Esophagus muscularis mucosa (tissue), 4 donors: ENCODE results near the gene METTL15. TPM values are rescaled to one million over a fixed set of nuclear protein-coding genes. Genes with fewer than 3 reads are reported as not detected.

Source experiments
- DNase-seq: peaks from one replicate; pipeline ENCODE4 v3.0.0-alpha.2; 2017; ENCODE audit errors: extremely low spot score
- H3K27ac ChIP-seq, 4 donors: fragments of 200-600 bp; sonication (generic); replicated peaks in 1 of 4; 1 replicate in 3 of 4; 2 replicates in 1 of 4; pipeline ENCODE4 v1.5.1; 2016 to 2019; ENCODE audit warnings: mild to moderate bottlenecking in 1 of 4
- H3K27me3 ChIP-seq, 4 donors: fragments of 200-600 bp; sonication (generic); one replicate each; pipeline versions ENCODE4 v1.5.1 to v1.6.0; 2016 to 2019
- H3K36me3 ChIP-seq, 4 donors: fragments of 200-600 bp; sonication (generic); one replicate each; pipeline ENCODE4 v1.5.1; 2016 to 2019
- H3K4me1 ChIP-seq, 4 donors: fragments of 200-600 bp; sonication (generic); one replicate each; pipeline ENCODE4 v1.5.1; 2016 to 2019
- H3K4me3 ChIP-seq, 4 donors: fragments of 200-600 bp; sonication (generic); 1 replicate in 2 of 4; 2 replicates in 2 of 4; pipeline ENCODE4 v1.5.1; 2016 to 2019; ENCODE audit warnings: mild to moderate bottlenecking in 4 of 4, moderate library complexity in 1 of 4
- H3K9me3 ChIP-seq, 4 donors: fragments of 200-600 bp; sonication (generic); 1 replicate in 3 of 4; 2 replicates in 1 of 4; pipeline ENCODE4 v1.5.1; 2016 to 2019
- CTCF ChIP-seq, 3 experiments: fragments of 200-600 bp in 2 of 3; fragments of 450-650 bp in 1 of 3; sonication (generic) in 2 of 3; IDR thresholded peaks; one replicate each; pipeline ENCODE4 v1.5.1; 2017 to 2019; ENCODE audit warnings: antibody characterized with exemption in 3 of 3, mild to moderate bottlenecking in 2 of 3, moderate library complexity in 1 of 3
- EP300 ChIP-seq: sonication (generic); formaldehyde crosslinking; IDR thresholded peaks from one replicate; pipeline ENCODE4 v1.6.1; 2017; ENCODE audit warnings: antibody characterized with exemption
- POLR2A ChIP-seq: fragments of 450-650 bp; IDR thresholded peaks from one replicate; pipeline ENCODE4 v1.6.1; 2017; ENCODE audit warnings: antibody characterized with exemption, moderate library complexity, mild to moderate bottlenecking, low read depth
- POLR2AphosphoS5 ChIP-seq, 2 donors: sonication (generic); formaldehyde crosslinking; IDR thresholded peaks; one replicate each; pipeline ENCODE4 v1.6.1; 2017; ENCODE audit warnings: antibody characterized with exemption in 2 of 2
- WGBS: methylation state at CpG from one replicate; pipeline ENCODE4 v1.1.5; 2018; 5-methylcytosine and 5-hydroxymethylcytosine counted together
- intact Hi-C: fragments of 100-400 bp; cut with DNase I; formaldehyde crosslinking; loops from one replicate; pipeline ENCODE4 v1.15.1; 2023
- total RNA-seq, 4 donors: library from RNA; depleted of rRNA; stranded (reverse); fragments of >200 nt; gene quantifications; one replicate each; pipeline versions ENCODE4 v1.1.0 to v1.2.1, GENCODE V29; 2016

The METTL15 gene
- total RNA-seq, 4 donors from 2014 or later, result 7.5 to 10.0 (median 8.5) TPM

- H3K27me3 ChIP-seq, result no peaks in the 10 kb centered on the region
- TF ChIP-seq POLR2A, result no peak
- no peak for TF ChIP-seq POLR2AphosphoS5 (IDR thresholded peaks at IDR 0.05)
- no peak for TF ChIP-seq EP300
- no peak for TF ChIP-seq CTCF (IDR thresholded peaks at IDR 0.05)
Observed at GRCh38 chr11:28144808-28145207, 36.6 kb downstream of the METTL15 start.

GRCh38 chr11:28146123-28146751 lies 38.0 kb downstream of the METTL15 start:
- no peak overlapping the region for H3K27ac ChIP-seq
- no peaks in the 10 kb centered on the region for H3K36me3 ChIP-seq
- no peak overlapping the region for H3K4me3 ChIP-seq
- peaks cover 0 to 8% (median 0%) of the 10 kb centered on the region in 4 donors for H3K4me1 ChIP-seq
- WGBS, result 34% methylated on average over 2 of the region's 2 CpGs
- intact Hi-C loops, result no loop called here
- no peak for DNase-seq
- TF ChIP-seq POLR2AphosphoS5 (IDR thresholded peaks at IDR 0.05) (peak in 1 of 2 donors; percentile 36), CTCF (IDR thresholded peaks at IDR 0.05) (no peak)
- H3K9me3 ChIP-seq, result no peaks in the 10 kb centered on the region
- no peaks in the 10 kb centered on the region for H3K27me3 ChIP-seq

More at GRCh38 chr11:28144808-28145207, 36.6 kb downstream of the METTL15 start:
- Histone ChIP-seq H3K4me3 (no peak overlapping the region), H3K27ac (no peak overlapping the region), H3K4me1 (peaks cover 0 to 8% (median 0%) of the 10 kb centered on the region in 4 donors), H3K9me3 (peaks cover 0 to 11% (median 5%) of the 10 kb centered on the region in 4 donors), H3K36me3 (peaks cover 0 to 10% (median 0%) of the 10 kb centered on the region in 4 donors)
- DNase-seq, result no peak
- intact Hi-C loops, result no loop called here
- WGBS, result 98% methylated on average over 2 of the region's 2 CpGs

- Histone ChIP-seq H3K4me1 (no peaks in the 10 kb centered on the region), H3K27ac (no peak overlapping the region), H3K4me3 (no peak overlapping the region), H3K9me3 (no peaks in the 10 kb centered on the region), H3K27me3 (no peaks in the 10 kb centered on the region), H3K36me3 (peaks cover 6 to 23% (median 10%) of the 10 kb centered on the region in 4 donors)
- DNase-seq, result no peak
- intact Hi-C loops, result no loop called here
- TF ChIP-seq POLR2A (no peak), POLR2AphosphoS5 (IDR thresholded peaks at IDR 0.05) (no peak), CTCF (IDR thresholded peaks at IDR 0.05) (no peak), EP300 (no peak)
- 100% methylated on average over 2 of the region's 2 CpGs for WGBS
Observed at GRCh38 chr11:28152743-28153142, 44.6 kb downstream of the METTL15 start.

GRCh38 chr11:28153586-28153985 lies 45.4 kb downstream of the METTL15 start:
- intact Hi-C loops, result no loop called here
- Histone ChIP-seq H3K36me3 (peaks cover 13 to 31% (median 18%) of the 10 kb centered on the region in 4 donors), H3K27ac (no peak overlapping the region), H3K9me3 (no peaks in the 10 kb centered on the region), H3K27me3 (no peaks in the 10 kb centered on the region), H3K4me1 (no peaks in the 10 kb centered on the region), H3K4me3 (no peak overlapping the region)
- no peak for TF ChIP-seq EP300
- no peak for TF ChIP-seq POLR2AphosphoS5 (IDR thresholded peaks at IDR 0.05)
- no peak for TF ChIP-seq POLR2A
- no peak for TF ChIP-seq CTCF (IDR thresholded peaks at IDR 0.05)
- DNase-seq, result no peak
- WGBS, result 93% methylated on average over 2 of the region's 2 CpGs

GRCh38 chr11:28168718-28169117 lies 60.5 kb downstream of the METTL15 start:
- no peak overlapping the region for H3K4me3 ChIP-seq
- peaks cover 0 to 12% (median 0%) of the 10 kb centered on the region in 4 donors for H3K36me3 ChIP-seq
- intact Hi-C loops, result no loop called here

More at GRCh38 chr11:28168718-28169117, 60.5 kb downstream of the METTL15 start:
- H3K9me3 ChIP-seq, result no peaks in the 10 kb centered on the region
- H3K4me1 ChIP-seq, result no peaks in the 10 kb centered on the region
- DNase-seq, result no peak
- TF ChIP-seq EP300, result no peak
- no peak for TF ChIP-seq CTCF (IDR thresholded peaks at IDR 0.05)
- no peak for TF ChIP-seq POLR2AphosphoS5 (IDR thresholded peaks at IDR 0.05)
- no peak for TF ChIP-seq POLR2A
- WGBS, result 83% methylated on average over 2 of the region's 2 CpGs
- H3K27ac ChIP-seq, result no peak overlapping the region
- H3K27me3 ChIP-seq, result no peaks in the 10 kb centered on the region
